Mesodermal cell (in vitro differentiated cells): ENCODE results near the gene PLXNA4.

Source experiments
- H3K27ac ChIP-seq: 2 replicates; pipeline ENCODE4 v1.7.0; 2013; ENCODE audit warnings: mild to moderate bottlenecking, low read depth, low read length, moderate library complexity; ENCODE audit not compliant: severe bottlenecking
- H3K36me3 ChIP-seq: 2 replicates; pipeline ENCODE4 v1.7.1; 2013; ENCODE audit warnings: mild to moderate bottlenecking, low read length, moderate library complexity; ENCODE audit not compliant: control insufficient read depth, insufficient read depth
- H3K4me1 ChIP-seq: one replicate; pipeline ENCODE4 v1.7.1; 2013; ENCODE audit warnings: mild to moderate bottlenecking, low read length; ENCODE audit not compliant: insufficient read depth, control insufficient read depth, poor library complexity, severe bottlenecking
- H3K4me3 ChIP-seq: 2 replicates; pipeline ENCODE4 v1.7.0; 2013; ENCODE audit warnings: low read length, control low read depth, mild to moderate bottlenecking; ENCODE audit not compliant: insufficient read depth, poor library complexity, severe bottlenecking; ENCODE audit errors: extremely low read depth
- H3K9me3 ChIP-seq: 2 replicates; pipeline ENCODE4 v1.7.1; 2013; ENCODE audit warnings: mild to moderate bottlenecking, low read length, moderate library complexity; ENCODE audit not compliant: control insufficient read depth
- WGBS, 2 experiments: methylation state at CpG; one replicate each; pipeline ENCODE4 v1.1.5; 2013; ENCODE audit warnings: missing lambda C conversion rate in 2 of 2; ENCODE audit not compliant: insufficient coverage in 2 of 2; 5-methylcytosine and 5-hydroxymethylcytosine counted together

The PLXNA4 gene

DNA sequence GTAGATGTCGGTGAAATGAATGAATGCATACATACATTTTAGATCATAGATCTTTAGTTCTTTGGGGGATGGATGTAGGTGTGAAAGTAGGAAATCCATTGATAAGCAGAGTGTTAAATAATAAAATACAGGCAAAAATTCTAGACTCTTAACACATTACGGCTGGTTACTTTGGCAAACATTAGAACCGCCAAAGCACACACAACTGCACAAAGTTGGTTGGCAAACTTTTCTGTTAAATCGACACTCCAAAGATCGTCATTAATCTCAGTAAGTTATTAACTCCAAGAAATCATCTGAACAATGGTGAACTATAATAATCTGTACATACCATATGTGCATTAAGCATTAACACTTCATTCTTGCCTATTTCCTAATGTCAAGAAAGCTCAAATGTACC lies 231.2 kb downstream of the PLXNA4 start:
- Histone ChIP-seq H3K9me3 (no peaks in the 10 kb centered on the region), H3K36me3 (no peaks in the 10 kb centered on the region), H3K4me3 (no peak overlapping the region), H3K27ac (no peak overlapping the region), H3K4me1 (no peaks in the 10 kb centered on the region)
- 90 to 96% methylated on average over 2 to 4 of the region's 5 CpGs for WGBS, 2 experiments

DNA sequence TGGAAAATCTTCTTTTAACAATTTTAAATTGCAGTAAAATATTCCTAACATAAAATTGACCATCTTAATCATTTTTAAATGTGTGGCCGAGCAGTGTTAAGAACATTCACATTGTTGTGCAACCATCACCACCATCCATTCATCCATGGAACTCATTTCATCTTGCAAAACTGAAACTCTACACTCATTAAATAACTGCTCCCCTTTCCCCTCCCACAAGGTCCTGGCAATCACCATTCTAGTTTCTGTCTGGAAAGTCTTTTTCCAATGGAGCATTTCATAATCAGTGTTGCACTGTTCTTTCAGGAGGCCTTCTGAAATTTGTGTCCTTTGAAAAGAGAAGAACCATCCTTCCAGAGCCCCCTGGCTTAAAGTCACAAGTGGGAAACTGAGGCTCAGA lies 233.1 kb downstream of the PLXNA4 start:
- H3K4me1 ChIP-seq, result no peaks in the 10 kb centered on the region
- 100% methylated on average over 1 of the region's 1 CpG for WGBS, 2 experiments
- H3K9me3 ChIP-seq, result no peaks in the 10 kb centered on the region
- no peak overlapping the region for H3K27ac ChIP-seq
- H3K36me3 ChIP-seq, result no peaks in the 10 kb centered on the region
- H3K4me3 ChIP-seq, result no peak overlapping the region

GRCh38 chr7:132337450-132338080 lies 238.7 kb downstream of the PLXNA4 start:
- 80% methylated on average over 2 of the region's 4 CpGs; no CpG with 5 or more reads in 1 of the 2 experiments for WGBS, 2 experiments

DNA sequence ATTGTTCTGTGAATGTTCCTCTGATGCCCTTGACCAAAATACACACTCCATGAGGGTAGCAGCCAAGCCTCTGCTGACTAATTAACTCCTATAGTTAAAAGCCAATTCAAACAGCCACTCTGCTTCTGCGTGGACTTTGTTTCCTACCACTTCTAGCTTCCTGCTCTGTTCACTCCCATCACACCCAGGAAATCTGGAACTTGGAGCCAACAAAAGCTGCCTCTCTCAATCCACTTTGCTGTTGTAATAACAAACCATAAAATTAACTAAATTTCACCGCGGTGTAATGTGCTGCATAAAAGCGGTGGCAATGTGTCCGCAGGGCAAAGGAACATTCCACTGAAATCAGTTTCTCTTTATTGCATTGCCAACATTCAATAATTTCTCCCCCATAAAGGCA lies 239.5 kb downstream of the PLXNA4 start:
- Histone ChIP-seq H3K36me3 (no peaks in the 10 kb centered on the region), H3K9me3 (no peaks in the 10 kb centered on the region), H3K27ac (no peak overlapping the region), H3K4me3 (no peak overlapping the region), H3K4me1 (no peaks in the 10 kb centered on the region)
- 97 to 100% methylated on average over 2 to 5 of the region's 5 CpGs for WGBS, 2 experiments

More at GRCh38 chr7:132337450-132338080, 238.7 kb downstream of the PLXNA4 start:
- H3K36me3 ChIP-seq, result no peaks in the 10 kb centered on the region
- no peaks in the 10 kb centered on the region for H3K9me3 ChIP-seq
- H3K27ac ChIP-seq, result no peak overlapping the region
- no peaks in the 10 kb centered on the region for H3K4me1 ChIP-seq
- no peak overlapping the region for H3K4me3 ChIP-seq

GRCh38 chr7:132333301-132333700 lies 243.0 kb downstream of the PLXNA4 start:
- Histone ChIP-seq H3K27ac (no peak overlapping the region), H3K4me3 (no peak overlapping the region), H3K4me1 (no peaks in the 10 kb centered on the region), H3K36me3 (no peaks in the 10 kb centered on the region), H3K9me3 (no peaks in the 10 kb centered on the region)
- 92% methylated on average over 2 of the region's 2 CpGs; no CpG with 5 or more reads in 1 of the 2 experiments for WGBS, 2 experiments

DNA sequence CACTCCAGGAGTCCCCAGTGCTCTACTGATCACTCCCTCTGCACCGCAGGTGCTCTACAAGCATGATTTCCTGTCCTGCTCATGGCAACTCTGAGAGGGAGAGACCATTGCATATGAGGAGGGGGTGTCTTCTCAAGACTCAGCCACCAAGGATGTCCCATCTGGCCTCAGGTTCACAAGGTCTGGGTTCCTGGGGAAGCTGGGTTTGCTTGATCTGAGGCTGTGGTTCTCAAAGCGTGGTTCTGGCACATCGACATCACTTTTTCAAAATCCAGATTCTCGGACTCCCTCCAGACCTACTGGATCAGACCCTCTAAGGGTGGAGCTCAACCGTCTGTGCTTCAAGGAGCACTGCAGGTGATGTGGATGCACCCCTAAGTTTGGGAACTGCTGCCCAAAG lies 247.5 kb downstream of the PLXNA4 start:
- H3K4me3 ChIP-seq, result no peak overlapping the region
- peak overlapping the region; percentile 53 for H3K27ac ChIP-seq
- H3K9me3 ChIP-seq, result no peaks in the 10 kb centered on the region
- no peaks in the 10 kb centered on the region for H3K36me3 ChIP-seq
- H3K4me1 ChIP-seq, result peaks cover 4% of the 10 kb centered on the region
- 84 to 90% methylated on average over 4 of the region's 5 CpGs for WGBS, 2 experiments

DNA sequence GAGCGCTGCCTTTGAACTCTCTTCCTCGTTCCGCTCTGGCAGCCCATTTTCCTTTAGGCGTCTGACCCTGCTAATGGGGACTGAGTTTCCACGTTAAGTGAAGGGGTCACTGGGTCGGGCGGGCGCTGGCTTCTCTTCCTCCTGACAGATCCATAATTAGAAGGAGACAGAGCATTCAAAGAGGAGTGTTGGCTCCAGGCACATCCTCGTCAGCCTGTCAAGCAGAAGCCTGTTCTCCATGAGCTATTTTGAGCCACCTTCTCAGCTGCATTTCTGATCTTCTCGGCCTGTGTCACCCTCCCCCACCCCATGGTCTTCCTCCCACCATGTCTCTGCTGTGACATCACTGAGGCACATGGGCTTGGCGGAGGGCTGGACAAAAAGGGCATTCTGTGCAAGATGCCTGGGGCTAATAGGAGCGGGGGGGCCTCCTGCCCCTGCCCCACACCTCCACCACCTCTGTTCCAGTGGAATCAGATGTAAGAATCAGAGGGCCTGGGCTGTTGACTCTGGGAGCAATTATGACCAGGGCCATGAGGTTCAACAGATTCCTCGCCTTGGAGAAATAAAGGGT lies 248.1 kb downstream of the PLXNA4 start:
- Histone ChIP-seq H3K4me1 (peaks cover 4% of the 10 kb centered on the region), H3K9me3 (no peaks in the 10 kb centered on the region), H3K27ac (peak overlapping the region; percentile 18), H3K36me3 (no peaks in the 10 kb centered on the region), H3K4me3 (no peak overlapping the region)
- 76 to 80% methylated on average over 8 to 10 of the region's 13 CpGs for WGBS, 2 experiments

DNA sequence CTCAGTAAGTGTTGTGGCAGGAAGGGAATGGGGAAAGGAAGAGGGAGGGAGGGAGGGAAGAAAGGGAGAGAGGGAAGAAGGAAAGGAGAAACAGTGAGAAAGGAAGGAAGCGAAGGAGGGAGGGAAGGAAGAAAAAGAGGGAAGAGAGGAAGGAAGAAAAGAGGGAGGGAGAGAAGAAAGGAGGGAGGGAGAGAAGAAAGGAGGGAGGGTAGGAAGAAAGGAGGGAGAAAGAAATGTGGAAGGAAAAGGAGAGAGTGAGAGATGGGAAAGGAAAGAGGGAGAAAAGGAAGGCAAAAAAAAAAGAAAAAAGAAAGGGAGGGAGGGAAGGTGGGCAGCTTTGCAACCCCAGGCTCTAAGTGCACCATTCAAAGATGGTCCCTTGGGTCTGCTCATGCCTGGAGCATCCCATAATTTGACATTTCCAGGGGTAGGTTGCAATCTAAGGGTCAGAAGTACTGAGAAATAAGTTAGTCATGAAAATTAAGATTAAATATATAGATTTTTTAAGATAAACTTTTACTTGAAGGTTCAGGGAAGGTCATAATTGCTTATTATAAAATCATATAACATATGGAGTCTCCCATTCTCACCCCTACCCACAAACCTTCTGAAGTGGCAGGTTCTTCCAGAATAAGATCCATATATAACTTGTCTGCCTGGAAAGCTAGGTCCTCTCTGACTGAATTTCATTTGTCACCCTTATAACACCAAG lies 249.2 kb downstream of the PLXNA4 start:
- Histone ChIP-seq H3K4me3 (no peak overlapping the region), H3K27ac (no peak overlapping the region), H3K36me3 (no peaks in the 10 kb centered on the region), H3K9me3 (no peaks in the 10 kb centered on the region), H3K4me1 (peaks cover 4% of the 10 kb centered on the region)
- WGBS, 2 experiments, result 100% methylated on average over 1 of the region's 1 CpG

DNA sequence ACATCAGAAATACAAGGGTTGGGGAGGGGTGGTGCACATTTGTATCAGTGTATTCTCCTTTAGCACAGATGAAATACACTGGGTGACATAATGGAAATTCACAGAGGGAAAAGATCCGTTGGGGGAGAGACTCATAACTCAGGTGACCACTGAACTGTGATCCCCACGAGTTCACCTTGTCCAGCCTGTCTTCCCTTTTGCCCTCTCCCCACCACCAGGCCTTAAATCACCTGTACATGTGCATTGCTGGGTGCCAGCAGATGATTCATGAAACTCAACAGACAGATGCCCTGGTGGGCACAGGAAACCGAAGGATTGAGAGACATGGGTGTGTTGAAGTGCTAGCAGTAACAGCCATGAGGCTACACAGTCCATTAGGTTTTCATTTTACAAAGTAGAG lies 253.3 kb downstream of the PLXNA4 start:
- WGBS, 2 experiments, result 0 to 100% methylated on average over 1 of the region's 3 CpGs
- Histone ChIP-seq H3K9me3 (no peaks in the 10 kb centered on the region), H3K4me3 (no peak overlapping the region), H3K27ac (no peak overlapping the region), H3K4me1 (peaks cover 4% of the 10 kb centered on the region), H3K36me3 (no peaks in the 10 kb centered on the region)

DNA sequence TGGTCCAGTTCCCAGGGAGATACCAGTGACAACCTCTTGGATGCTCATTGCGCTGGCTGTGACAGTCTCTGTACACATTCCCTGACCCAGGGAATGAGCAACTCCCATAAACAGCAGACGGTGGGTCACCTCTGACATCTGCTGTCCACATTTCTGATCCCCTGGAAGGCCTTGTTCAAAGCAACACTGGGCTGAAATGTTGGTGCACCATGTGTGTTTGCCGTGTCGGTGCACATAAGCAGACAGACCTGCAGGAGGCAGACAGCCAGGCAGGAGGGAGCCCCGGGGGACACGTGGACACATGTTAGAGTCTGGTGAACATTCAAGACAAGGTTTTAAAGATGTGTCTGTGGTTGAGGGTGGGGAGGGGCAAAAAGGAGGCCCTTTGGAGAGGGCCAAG lies 254.9 kb downstream of the PLXNA4 start:
- H3K9me3 ChIP-seq, result no peaks in the 10 kb centered on the region
- 73 to 76% methylated on average over 5 to 6 of the region's 6 CpGs for WGBS, 2 experiments
- H3K27ac ChIP-seq, result no peak overlapping the region
- no peaks in the 10 kb centered on the region for H3K4me1 ChIP-seq
- H3K36me3 ChIP-seq, result no peaks in the 10 kb centered on the region
- H3K4me3 ChIP-seq, result no peak overlapping the region

DNA sequence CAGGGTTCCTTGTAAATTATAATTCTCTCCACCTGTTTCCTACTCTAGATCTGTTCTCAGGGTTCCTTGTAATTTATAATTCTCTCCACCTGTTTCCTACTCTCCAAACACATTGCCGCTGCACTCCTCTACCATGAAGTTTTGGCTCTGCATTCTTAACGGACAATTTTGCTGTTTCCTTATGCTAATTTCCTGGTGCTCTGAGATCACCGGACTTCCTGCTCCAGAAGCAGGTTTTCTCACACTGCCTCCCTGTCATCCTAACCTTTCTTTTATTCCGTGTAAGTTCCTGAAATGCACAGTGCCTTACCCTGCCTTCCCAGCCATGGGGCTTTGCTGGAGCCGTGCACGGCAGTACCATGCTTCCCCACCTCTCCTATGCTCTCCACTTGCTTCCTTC lies 256.8 kb downstream of the PLXNA4 start:
- Histone ChIP-seq H3K4me1 (no peaks in the 10 kb centered on the region), H3K4me3 (no peak overlapping the region), H3K27ac (no peak overlapping the region), H3K36me3 (no peaks in the 10 kb centered on the region), H3K9me3 (no peaks in the 10 kb centered on the region)
- WGBS, 2 experiments, result 85 to 86% methylated on average over 6 of the region's 6 CpGs
